Measurements from ENCODE around the gene DNM3.

Gene DNM3

DNA sequence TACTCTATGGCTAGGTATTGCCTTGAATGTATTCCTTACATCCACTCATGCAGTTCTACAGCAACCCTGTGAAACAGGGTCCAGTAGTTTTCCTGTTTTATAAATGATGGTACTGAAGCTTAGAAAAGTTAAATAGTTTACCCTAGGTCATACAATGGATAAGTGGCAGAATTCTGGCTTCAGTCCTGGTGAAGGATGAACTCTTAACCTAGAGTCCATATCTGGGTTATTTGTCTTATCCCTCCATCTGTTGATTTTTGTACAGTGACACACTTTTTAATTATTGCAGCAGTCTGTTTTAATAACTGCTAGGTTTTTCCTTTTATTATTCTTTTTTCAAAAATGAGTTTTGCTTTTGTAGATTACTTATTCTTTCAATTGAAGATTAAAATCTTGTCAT lies 263.9 kb downstream of the DNM3 start:
- Mint-ChIP-seq H3K4me1 (peaks cover 41% of the 10 kb centered on the region), H3K36me3 (ENCODE audit: low read depth) (no peaks in the 10 kb centered on the region), H3K9me3 (no peaks in the 10 kb centered on the region), H3K27me3 (ENCODE audit: low read depth) (no peaks in the 10 kb centered on the region), H3K27ac (peak overlapping the region; percentile 25 to 45 (median 39)), H3K4me3 (no peak overlapping the region)
- TF ChIP-seq, protein P1, sequence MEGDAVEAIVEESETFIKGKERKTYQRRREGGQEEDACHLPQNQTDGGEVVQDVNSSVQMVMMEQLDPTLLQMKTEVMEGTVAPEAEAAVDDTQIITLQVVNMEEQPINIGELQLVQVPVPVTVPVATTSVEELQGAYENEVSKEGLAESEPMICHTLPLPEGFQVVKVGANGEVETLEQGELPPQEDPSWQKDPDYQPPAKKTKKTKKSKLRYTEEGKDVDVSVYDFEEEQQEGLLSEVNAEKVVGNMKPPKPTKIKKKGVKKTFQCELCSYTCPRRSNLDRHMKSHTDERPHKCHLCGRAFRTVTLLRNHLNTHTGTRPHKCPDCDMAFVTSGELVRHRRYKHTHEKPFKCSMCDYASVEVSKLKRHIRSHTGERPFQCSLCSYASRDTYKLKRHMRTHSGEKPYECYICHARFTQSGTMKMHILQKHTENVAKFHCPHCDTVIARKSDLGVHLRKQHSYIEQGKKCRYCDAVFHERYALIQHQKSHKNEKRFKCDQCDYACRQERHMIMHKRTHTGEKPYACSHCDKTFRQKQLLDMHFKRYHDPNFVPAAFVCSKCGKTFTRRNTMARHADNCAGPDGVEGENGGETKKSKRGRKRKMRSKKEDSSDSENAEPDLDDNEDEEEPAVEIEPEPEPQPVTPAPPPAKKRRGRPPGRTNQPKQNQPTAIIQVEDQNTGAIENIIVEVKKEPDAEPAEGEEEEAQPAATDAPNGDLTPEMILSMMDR (IDR thresholded peaks at IDR 0.05; ENCODE audit: unreplicated experiment in 3 of 3), result no peak

DNA sequence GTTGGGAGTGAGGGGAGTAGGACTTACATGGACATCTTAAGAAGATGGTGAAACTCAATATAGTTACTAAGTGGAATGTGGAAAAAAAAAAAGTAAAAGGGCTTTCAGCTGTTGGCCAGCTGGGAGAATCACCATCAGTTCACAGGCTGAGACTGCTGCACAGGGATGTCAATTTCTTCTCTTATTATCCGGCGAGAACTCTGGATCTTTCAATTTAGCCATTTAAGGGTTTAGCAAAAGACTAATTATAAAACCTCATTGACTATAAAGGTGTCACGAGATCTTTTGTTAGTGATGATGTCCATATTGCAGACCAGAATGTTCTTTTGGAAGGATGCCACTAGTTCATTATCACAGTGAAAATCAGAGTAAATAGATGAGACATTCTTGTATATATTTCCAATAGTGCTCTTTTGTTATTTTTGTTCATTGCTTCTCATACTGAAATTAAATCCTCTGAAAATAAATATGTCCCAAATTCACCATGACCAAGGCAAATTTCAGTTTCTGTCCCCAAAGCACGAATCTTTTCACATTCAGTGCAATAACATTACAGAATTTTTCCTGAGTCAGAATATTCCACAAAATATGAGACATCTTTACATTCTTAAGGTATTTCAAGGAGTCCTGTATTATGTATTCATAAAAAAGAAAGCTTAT lies 266.1 kb downstream of the DNM3 start:
- TF ChIP-seq, protein P1 (IDR thresholded peaks at IDR 0.05; ENCODE audit: unreplicated experiment in 3 of 3), result no peak
- Mint-ChIP-seq H3K4me3 (peak overlapping the region in 2 of 3 experiments; percentile 27 to 50), H3K9me3 (no peaks in the 10 kb centered on the region), H3K27ac (peak overlapping the region; percentile 90 to 93 (median 92)), H3K36me3 (ENCODE audit: low read depth) (no peaks in the 10 kb centered on the region), H3K4me1 (peaks cover 49% of the 10 kb centered on the region), H3K27me3 (ENCODE audit: low read depth) (no peaks in the 10 kb centered on the region)

DNA sequence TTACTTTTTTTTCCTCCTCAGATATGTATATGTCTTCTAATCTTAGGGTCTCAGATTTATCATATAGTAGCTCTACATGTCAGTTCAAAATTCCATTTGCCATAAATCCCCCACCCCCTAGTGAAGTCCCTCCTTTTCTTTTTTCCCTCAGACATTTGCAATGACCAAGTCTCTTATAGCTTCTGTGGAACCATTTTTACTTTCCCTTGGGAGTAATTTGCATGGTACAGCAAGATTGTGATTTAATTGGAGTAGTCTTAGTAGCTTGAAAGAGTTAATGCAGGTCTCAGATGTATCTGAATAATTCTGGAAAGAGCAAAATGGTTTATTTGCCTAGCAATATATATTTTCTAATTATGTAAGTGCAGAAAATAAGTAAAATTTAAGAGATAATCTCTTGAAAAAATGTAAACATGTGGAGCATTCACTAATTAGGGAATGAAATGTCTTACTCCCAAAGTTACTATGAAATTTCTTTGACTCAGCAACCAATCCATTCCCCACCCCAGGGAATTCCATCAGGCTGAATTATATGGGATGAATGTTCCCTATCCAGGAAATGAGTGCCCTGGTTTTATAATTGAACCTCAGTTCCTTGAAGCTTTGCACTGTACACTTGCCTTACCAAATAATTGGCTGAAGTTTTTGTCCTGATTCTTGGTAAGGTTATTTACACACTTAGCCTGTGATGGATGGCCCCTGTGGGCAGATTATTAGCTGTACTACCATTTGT lies 267.0 kb downstream of the DNM3 start:
- TF ChIP-seq, protein P1 (IDR thresholded peaks at IDR 0.05; ENCODE audit: unreplicated experiment in 3 of 3), result no peak
- H3K36me3 Mint-ChIP-seq (ENCODE audit: low read depth), result no peaks in the 10 kb centered on the region
- no peaks in the 10 kb centered on the region for H3K9me3 Mint-ChIP-seq
- H3K27me3 Mint-ChIP-seq (ENCODE audit: low read depth), result no peaks in the 10 kb centered on the region
- H3K4me3 Mint-ChIP-seq, result no peak overlapping the region
- H3K27ac Mint-ChIP-seq, result peak overlapping the region; percentile 90 to 93 (median 92)
- H3K4me1 Mint-ChIP-seq, result peaks cover 57% of the 10 kb centered on the region

DNA sequence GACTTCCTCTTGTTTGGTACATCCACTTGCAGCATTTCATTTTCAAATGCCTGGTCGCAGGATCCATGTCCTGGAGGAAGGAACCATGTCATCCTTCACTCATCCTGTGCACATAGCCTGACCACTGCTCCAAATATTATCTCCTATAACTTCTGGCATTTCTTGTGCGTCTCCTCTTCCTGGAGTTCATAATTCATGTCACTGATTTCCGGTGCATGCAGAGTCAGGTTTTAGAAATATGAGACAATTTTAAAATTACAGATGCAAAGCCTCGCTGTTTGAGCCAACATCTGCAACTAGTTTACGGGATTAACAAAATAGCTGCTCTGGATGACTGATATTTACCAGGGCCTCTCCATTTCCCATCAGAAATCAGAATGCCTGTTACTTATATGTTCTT lies 268.1 kb downstream of the DNM3 start:
- Mint-ChIP-seq H3K27me3 (ENCODE audit: low read depth) (no peaks in the 10 kb centered on the region), H3K27ac (peak overlapping the region; percentile 90 to 95 (median 93)), H3K9me3 (no peaks in the 10 kb centered on the region), H3K4me3 (peak overlapping the region; percentile 0 to 48 (median 17)), H3K4me1 (peaks cover 62% of the 10 kb centered on the region), H3K36me3 (ENCODE audit: low read depth) (no peaks in the 10 kb centered on the region)
- TF ChIP-seq, protein P1 (IDR thresholded peaks at IDR 0.05; ENCODE audit: unreplicated experiment in 3 of 3), result no peak

DNA sequence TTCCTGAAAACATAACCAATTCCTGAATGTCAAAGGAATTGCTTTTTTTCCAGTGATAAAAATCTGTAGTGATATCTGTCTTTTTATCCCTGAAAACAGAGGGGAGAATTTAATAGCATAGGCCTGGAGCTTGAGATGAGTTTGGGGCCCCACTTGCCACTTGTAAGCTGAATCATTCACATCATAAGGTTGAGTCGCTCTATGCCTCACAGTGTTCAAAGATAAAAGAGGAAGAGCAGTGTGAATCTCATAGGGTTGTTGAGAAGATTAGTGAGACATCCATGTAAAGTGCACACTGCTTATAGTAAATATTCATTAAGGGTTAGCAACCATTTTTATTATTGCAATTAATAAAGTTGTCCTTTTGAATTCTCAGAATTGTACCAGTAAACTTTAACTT lies 271.3 kb downstream of the DNM3 start:
- Mint-ChIP-seq H3K9me3 (no peaks in the 10 kb centered on the region), H3K4me3 (no peak overlapping the region), H3K27ac (peak overlapping the region; percentile 30 to 72 (median 59)), H3K36me3 (ENCODE audit: low read depth) (peaks cover 3% of the 10 kb centered on the region), H3K4me1 (peaks cover 60% of the 10 kb centered on the region), H3K27me3 (ENCODE audit: low read depth) (no peaks in the 10 kb centered on the region)
- TF ChIP-seq, protein P1 (IDR thresholded peaks at IDR 0.05; ENCODE audit: unreplicated experiment in 3 of 3), result no peak
